ENCODE measurements around the gene NCAM1. TPM values are rescaled to one million over a fixed set of nuclear protein-coding genes. Genes with fewer than 3 reads are reported as not detected.

Gene NCAM1
- total RNA-seq, 1 donor from 2014 or later = 244 TPM

GRCh38 chr11:112965656-112966055, 4.4 kb downstream of the NCAM1 start:
- no peak for DNase-seq
- no peak for ATAC-seq
- intact Hi-C loops (cut with micrococcal nuclease) = no loop called here

GRCh38 chr11:112966561-112966960, 5.3 kb downstream of the NCAM1 start:
- ATAC-seq (no peak), DNase-seq (no peak)
- intact Hi-C loops (cut with micrococcal nuclease) = no loop called here

GRCh38 chr11:112967082-112967481, 5.9 kb downstream of the NCAM1 start:
- intact Hi-C loops (cut with micrococcal nuclease) = no loop called here
- ATAC-seq (no peak), DNase-seq (no peak)

GRCh38 chr11:112968941-112969713, 7.9 kb downstream of the NCAM1 start:
- intact Hi-C loops (cut with micrococcal nuclease) = no loop called here
- ATAC-seq (peak; percentile 11), DNase-seq (no peak)

- DNase-seq = no peak
- intact Hi-C loops (cut with micrococcal nuclease) = no loop called here
- ATAC-seq = no peak
Observed at GRCh38 chr11:112971195-112971594, 10.0 kb downstream of the NCAM1 start.

- intact Hi-C loops (cut with micrococcal nuclease) = no loop called here
- DNase-seq (no peak), ATAC-seq (no peak)
Observed at GRCh38 chr11:112971827-112972226, 10.6 kb downstream of the NCAM1 start.

- no peak for ATAC-seq
- intact Hi-C loops (cut with micrococcal nuclease) = no loop called here
- no peak for DNase-seq
Observed at GRCh38 chr11:112972399-112973145, 11.4 kb downstream of the NCAM1 start.

GRCh38 chr11:112975051-112975450, 13.8 kb downstream of the NCAM1 start:
- intact Hi-C loops (cut with micrococcal nuclease) = no loop called here
- ATAC-seq = no peak

GRCh38 chr11:112975493-112975892, 14.3 kb downstream of the NCAM1 start:
- intact Hi-C loops (cut with micrococcal nuclease) = no loop called here
- no peak for ATAC-seq
- DNase-seq = no peak

More at GRCh38 chr11:112975051-112975450, 13.8 kb downstream of the NCAM1 start:
- DNase-seq = no peak

GRCh38 chr11:112977755-112978154, 16.5 kb downstream of the NCAM1 start:
- peak; percentile 69 for ATAC-seq
- intact Hi-C loops (cut with micrococcal nuclease) = no loop called here
- DNase-seq = no peak

GRCh38 chr11:112983887-112984286, 22.7 kb downstream of the NCAM1 start:
- intact Hi-C loops (cut with micrococcal nuclease) = no loop called here
- ATAC-seq (no peak), DNase-seq (no peak)

GRCh38 chr11:112989198-112989597, 28.0 kb downstream of the NCAM1 start:
- ATAC-seq = no peak
- intact Hi-C loops (cut with micrococcal nuclease) = no loop called here
- DNase-seq = no peak

GRCh38 chr11:112993808-112994207, 32.6 kb downstream of the NCAM1 start:
- no peak for ATAC-seq
- no peak for DNase-seq
- intact Hi-C loops (cut with micrococcal nuclease) = no loop called here

- intact Hi-C loops (cut with micrococcal nuclease) = no loop called here
- ATAC-seq (peak; percentile 52), DNase-seq (no peak)
Observed at GRCh38 chr11:112995423-112996090, 34.3 kb downstream of the NCAM1 start.

GRCh38 chr11:112996994-112997393, 35.8 kb downstream of the NCAM1 start:
- DNase-seq = no peak
- intact Hi-C loops (cut with micrococcal nuclease) = no loop called here
- no peak for ATAC-seq

- intact Hi-C loops (cut with micrococcal nuclease) = no loop called here
- peak; percentile 49 for ATAC-seq
- no peak for DNase-seq
Observed at GRCh38 chr11:112997857-112998466, 36.7 kb downstream of the NCAM1 start.

GRCh38 chr11:112999520-112999919, 38.3 kb downstream of the NCAM1 start:
- no peak for ATAC-seq
- no peak for DNase-seq
- intact Hi-C loops (cut with micrococcal nuclease) = no loop called here

GRCh38 chr11:113001709-113002108, 40.5 kb downstream of the NCAM1 start:
- DNase-seq = no peak
- intact Hi-C loops (cut with micrococcal nuclease) = no loop called here
- peak; percentile 47 for ATAC-seq

- intact Hi-C loops (cut with micrococcal nuclease) = no loop called here
- no peak for ATAC-seq
- no peak for DNase-seq
Observed at GRCh38 chr11:113006896-113007445, 45.8 kb downstream of the NCAM1 start.

All from left ventricle myocardium superior (tissue), 1 donor.